ENCODE results near the gene CATSPERZ. TPM values are rescaled to one million over a fixed set of nuclear protein-coding genes. Genes with fewer than 3 reads are reported as not detected.
"Not testable (repeated sequence)": the region's sequence is repeated elsewhere in the genome, so short reads cannot be mapped to it uniquely, and the experiment has no call there.

CATSPERZ gene
- total RNA-seq, 2 donors from 2014 or later: not detected

DNA sequence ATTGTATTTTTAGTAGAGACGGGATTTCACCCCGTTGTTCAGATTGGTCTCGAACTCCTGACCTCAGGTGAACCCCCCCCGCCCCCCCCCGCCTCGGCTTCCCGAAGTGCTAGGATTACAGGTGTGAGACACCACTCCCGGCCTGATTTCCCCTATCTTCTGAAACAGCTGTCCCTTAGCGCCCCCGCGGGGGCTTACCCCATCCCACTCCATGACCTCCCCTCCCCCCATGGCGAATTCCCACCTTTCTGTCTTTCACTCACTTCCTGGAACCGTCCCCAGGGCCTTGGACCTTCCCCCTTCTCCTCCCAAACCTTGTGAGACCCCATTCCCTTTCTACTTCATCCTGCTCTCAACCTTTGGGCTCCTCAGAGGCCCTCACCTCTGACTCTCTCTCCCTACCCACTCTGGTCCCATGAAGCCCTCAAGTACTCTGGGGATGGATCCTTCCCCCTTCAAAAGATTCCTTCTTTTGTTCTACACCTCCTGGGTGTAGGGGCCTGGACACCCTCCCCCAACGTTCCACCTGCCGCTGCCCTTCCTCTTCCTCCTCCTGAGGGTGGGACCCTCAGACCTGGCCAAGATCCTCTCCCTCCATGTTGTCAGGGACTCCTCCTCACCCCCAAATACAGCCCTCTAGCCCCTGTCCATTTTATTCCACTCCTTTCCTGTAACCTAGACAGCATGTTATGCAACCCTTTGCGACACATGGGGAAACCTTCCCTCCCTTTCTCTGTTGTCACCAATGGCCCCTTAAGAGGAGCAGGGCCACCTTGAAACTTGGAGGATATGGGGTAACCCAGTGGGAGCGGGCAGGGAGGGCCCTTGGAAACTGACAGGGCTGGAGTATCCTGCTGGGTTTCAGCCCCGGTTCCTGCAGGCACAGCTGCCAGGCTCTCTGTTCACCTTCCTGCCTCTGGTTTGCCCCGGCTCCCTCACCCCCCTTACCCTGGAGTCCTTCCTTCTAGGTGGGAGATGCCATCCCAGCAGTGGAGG lies 18.9 kb downstream of the CATSPERZ start:
- ATAC-seq: no peak
- Mint-ChIP-seq H3K4me1 (peaks cover 29% of the 10 kb centered on the region), H3K27me3 (no peaks in the 10 kb centered on the region), H3K4me3 (peak overlapping the region; percentile 96), H3K36me3 (ENCODE audit: low read depth) (peaks cover 6% of the 10 kb centered on the region), H3K27ac (peak overlapping the region; percentile 98)
- no peaks in the 10 kb centered on the region for H3K9me3 ChIP-seq (ENCODE audit: control insufficient read depth, low read length, poor library complexity, severe bottlenecking)
- no peak for DNase-seq

DNA sequence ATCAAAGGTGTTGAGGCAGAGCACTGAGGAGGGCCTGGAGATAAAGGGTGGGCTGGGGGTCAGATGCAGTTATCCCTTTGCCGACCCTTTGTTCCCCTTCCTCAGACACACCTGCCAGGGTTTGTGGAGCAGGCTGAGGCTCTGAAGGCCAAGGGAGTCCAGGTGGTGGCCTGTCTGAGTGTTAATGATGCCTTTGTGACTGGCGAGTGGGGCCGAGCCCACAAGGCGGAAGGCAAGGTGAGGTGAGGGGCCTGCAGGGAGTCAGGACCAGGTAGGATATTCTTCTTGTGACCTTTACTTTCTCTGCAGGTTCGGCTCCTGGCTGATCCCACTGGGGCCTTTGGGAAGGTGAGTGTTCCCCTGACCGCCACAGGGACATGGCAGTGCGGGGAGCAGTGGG lies 20.4 kb downstream of the CATSPERZ start:
- Mint-ChIP-seq H3K4me3 (no peak overlapping the region), H3K36me3 (ENCODE audit: low read depth) (peaks cover 6% of the 10 kb centered on the region), H3K4me1 (peaks cover 29% of the 10 kb centered on the region), H3K27me3 (no peaks in the 10 kb centered on the region), H3K27ac (no peak overlapping the region)
- ATAC-seq: no peak
- DNase-seq: no peak
- H3K9me3 ChIP-seq (ENCODE audit: control insufficient read depth, low read length, poor library complexity, severe bottlenecking): no peaks in the 10 kb centered on the region

DNA sequence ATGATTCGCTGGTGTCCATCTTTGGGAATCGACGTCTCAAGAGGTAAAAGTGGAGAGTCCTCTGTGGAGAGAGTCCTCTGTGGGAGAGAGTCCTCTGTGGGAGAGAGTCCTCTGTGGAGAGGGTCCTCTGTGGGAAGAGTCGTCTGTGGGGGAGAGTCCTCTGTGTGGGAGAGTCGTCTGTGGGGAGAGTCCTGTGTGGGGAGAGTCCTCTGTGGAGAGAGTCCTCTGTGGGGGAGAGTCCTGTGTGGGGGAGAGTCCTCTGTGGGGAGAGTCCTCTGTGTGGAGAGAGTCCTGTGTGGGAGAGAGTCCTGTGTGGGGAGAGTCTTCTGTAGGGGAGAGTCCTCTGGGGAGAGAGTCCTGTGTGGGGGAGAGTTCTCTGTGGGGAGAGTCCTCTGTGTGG lies 20.9 kb downstream of the CATSPERZ start:
- peaks cover 6% of the 10 kb centered on the region for H3K36me3 Mint-ChIP-seq (ENCODE audit: low read depth)
- H3K27me3 Mint-ChIP-seq: no peaks in the 10 kb centered on the region
- no peak for ATAC-seq
- no peak overlapping the region for H3K27ac Mint-ChIP-seq
- peak overlapping the region; percentile 43 for H3K4me3 Mint-ChIP-seq
- no peak for DNase-seq
- no peaks in the 10 kb centered on the region for H3K9me3 ChIP-seq (ENCODE audit: control insufficient read depth, low read length, poor library complexity, severe bottlenecking)
- H3K4me1 Mint-ChIP-seq: peaks cover 29% of the 10 kb centered on the region

- ATAC-seq: no peak
- H3K27me3 Mint-ChIP-seq: no peaks in the 10 kb centered on the region
- peaks cover 6% of the 10 kb centered on the region for H3K36me3 Mint-ChIP-seq (ENCODE audit: low read depth)
- H3K9me3 ChIP-seq (ENCODE audit: control insufficient read depth, low read length, poor library complexity, severe bottlenecking): no peaks in the 10 kb centered on the region
- peaks cover 27% of the 10 kb centered on the region for H3K4me1 Mint-ChIP-seq
- no peak overlapping the region for H3K27ac Mint-ChIP-seq
- no peak for DNase-seq
- H3K4me3 Mint-ChIP-seq: no peak overlapping the region
Observed at GRCh38 chr11:64321533-64321932, 21.4 kb downstream of the CATSPERZ start.

- no peak for DNase-seq
- peaks cover 19% of the 10 kb centered on the region for H3K4me1 Mint-ChIP-seq
- H3K27ac Mint-ChIP-seq: no peak overlapping the region
- ATAC-seq: no peak
- H3K9me3 ChIP-seq (ENCODE audit: control insufficient read depth, low read length, poor library complexity, severe bottlenecking): no peaks in the 10 kb centered on the region
- no peak overlapping the region for H3K4me3 Mint-ChIP-seq
- H3K36me3 Mint-ChIP-seq (ENCODE audit: low read depth): peaks cover 6% of the 10 kb centered on the region
- H3K27me3 Mint-ChIP-seq: no peaks in the 10 kb centered on the region
Observed at GRCh38 chr11:64322925-64323260, 22.7 kb downstream of the CATSPERZ start.

- no peak overlapping the region for H3K27ac Mint-ChIP-seq
- H3K4me1 Mint-ChIP-seq: peaks cover 16% of the 10 kb centered on the region
- no peaks in the 10 kb centered on the region for H3K27me3 Mint-ChIP-seq
- no peak for DNase-seq
- ATAC-seq: no peak
- no peaks in the 10 kb centered on the region for H3K9me3 ChIP-seq (ENCODE audit: control insufficient read depth, low read length, poor library complexity, severe bottlenecking)
- no peak overlapping the region for H3K4me3 Mint-ChIP-seq
- peaks cover 6% of the 10 kb centered on the region for H3K36me3 Mint-ChIP-seq (ENCODE audit: low read depth)
Observed at GRCh38 chr11:64323373-64323772, 23.2 kb downstream of the CATSPERZ start.

GRCh38 chr11:64323984-64324383 lies 23.8 kb downstream of the CATSPERZ start:
- not testable (repeated sequence) for H3K27me3 Mint-ChIP-seq; H3K36me3 Mint-ChIP-seq (ENCODE audit: low read depth); H3K4me3 Mint-ChIP-seq; H3K9me3 ChIP-seq (ENCODE audit: control insufficient read depth, low read length, poor library complexity, severe bottlenecking); DNase-seq; ATAC-seq
- H3K4me1 Mint-ChIP-seq: peaks cover 13% of the 10 kb centered on the region
- peak overlapping the region; percentile 62 for H3K27ac Mint-ChIP-seq

DNA sequence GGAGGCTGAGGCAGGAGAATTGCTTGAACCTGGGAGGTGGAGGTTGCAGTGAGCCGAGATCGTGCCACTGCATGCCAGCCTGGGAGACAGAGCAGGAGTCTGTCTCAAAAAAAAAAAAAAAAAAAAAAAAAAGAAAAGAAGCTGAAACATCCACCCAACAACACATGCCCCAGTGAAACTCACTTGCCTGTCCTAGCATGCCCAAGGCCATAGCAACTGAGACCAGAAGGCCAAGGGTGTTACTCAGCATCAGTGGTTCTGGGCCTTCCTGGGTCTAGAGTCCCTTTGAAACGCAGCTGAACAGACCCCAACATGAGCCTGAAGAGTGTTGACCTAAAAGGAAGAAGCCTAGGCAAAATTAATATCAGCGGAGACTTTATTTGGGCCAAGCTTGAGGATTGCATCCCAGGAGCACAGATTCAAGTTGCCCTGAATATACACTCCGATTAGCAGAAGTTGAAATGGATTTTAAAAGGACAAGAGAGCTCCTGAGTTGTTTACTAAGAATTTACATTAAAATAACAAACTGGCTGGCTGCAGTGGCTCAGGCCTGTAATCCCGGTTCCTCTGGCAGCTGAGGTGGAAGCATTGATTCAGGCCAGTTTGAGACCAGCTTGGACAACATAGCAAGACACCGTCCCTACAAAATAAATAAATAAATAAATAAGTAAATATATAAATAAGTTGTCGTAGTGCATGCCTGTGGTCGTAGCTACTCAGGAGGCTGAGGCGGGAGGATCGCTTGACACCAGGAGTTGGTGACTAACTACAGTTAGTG lies 24.7 kb downstream of the CATSPERZ start:
- ATAC-seq: no peak
- Mint-ChIP-seq H3K4me1 (peaks cover 6% of the 10 kb centered on the region), H3K4me3 (no peak overlapping the region), H3K36me3 (ENCODE audit: low read depth) (peaks cover 6% of the 10 kb centered on the region), H3K27me3 (no peaks in the 10 kb centered on the region), H3K27ac (peak overlapping the region; percentile 62)
- H3K9me3 ChIP-seq (ENCODE audit: control insufficient read depth, low read length, poor library complexity, severe bottlenecking): no peaks in the 10 kb centered on the region
- DNase-seq: no peak

- Mint-ChIP-seq H3K4me3 (no peak overlapping the region), H3K36me3 (ENCODE audit: low read depth) (no peaks in the 10 kb centered on the region), H3K4me1 (peaks cover 9% of the 10 kb centered on the region), H3K27me3 (no peaks in the 10 kb centered on the region), H3K27ac (no peak overlapping the region)
- ATAC-seq (no peak), DNase-seq (no peak)
- H3K9me3 ChIP-seq (ENCODE audit: control insufficient read depth, low read length, poor library complexity, severe bottlenecking): no peaks in the 10 kb centered on the region
Observed at GRCh38 chr11:64327375-64327774, 27.2 kb downstream of the CATSPERZ start.

- no peak overlapping the region for H3K4me3 Mint-ChIP-seq
- H3K36me3 Mint-ChIP-seq (ENCODE audit: low read depth): no peaks in the 10 kb centered on the region
- H3K27me3 Mint-ChIP-seq: no peaks in the 10 kb centered on the region
- DNase-seq (no peak), ATAC-seq (no peak)
- H3K27ac Mint-ChIP-seq: no peak overlapping the region
- peaks cover 9% of the 10 kb centered on the region for H3K4me1 Mint-ChIP-seq
- no peaks in the 10 kb centered on the region for H3K9me3 ChIP-seq (ENCODE audit: control insufficient read depth, low read length, poor library complexity, severe bottlenecking)
Observed at GRCh38 chr11:64327993-64328392, 27.8 kb downstream of the CATSPERZ start.

DNA sequence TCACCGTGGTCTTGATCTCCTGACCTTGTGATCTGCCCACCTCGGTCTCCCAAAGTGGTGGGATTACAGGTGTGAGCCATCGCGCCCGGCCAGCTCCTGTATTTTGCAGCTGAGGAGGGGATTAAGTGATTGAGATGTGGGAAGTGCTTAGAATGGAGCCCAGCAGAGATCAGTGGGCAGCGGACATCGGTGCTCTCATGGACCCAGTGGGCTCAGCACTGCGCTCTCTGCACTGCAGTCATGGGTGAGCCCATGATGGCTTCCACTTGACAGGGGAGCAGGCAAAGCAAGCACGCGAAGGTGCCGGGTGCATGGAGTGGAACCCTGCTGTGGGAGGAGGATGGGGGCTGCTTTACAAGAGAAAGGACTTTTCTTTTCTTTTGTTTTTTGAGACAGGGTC lies 30.7 kb downstream of the CATSPERZ start:
- Mint-ChIP-seq H3K27me3 (no peaks in the 10 kb centered on the region), H3K36me3 (ENCODE audit: low read depth) (no peaks in the 10 kb centered on the region), H3K27ac (no peak overlapping the region), H3K4me3 (no peak overlapping the region), H3K4me1 (peaks cover 12% of the 10 kb centered on the region)
- DNase-seq: no peak
- ATAC-seq: no peak
- H3K9me3 ChIP-seq (ENCODE audit: control insufficient read depth, low read length, poor library complexity, severe bottlenecking): no peaks in the 10 kb centered on the region

DNA sequence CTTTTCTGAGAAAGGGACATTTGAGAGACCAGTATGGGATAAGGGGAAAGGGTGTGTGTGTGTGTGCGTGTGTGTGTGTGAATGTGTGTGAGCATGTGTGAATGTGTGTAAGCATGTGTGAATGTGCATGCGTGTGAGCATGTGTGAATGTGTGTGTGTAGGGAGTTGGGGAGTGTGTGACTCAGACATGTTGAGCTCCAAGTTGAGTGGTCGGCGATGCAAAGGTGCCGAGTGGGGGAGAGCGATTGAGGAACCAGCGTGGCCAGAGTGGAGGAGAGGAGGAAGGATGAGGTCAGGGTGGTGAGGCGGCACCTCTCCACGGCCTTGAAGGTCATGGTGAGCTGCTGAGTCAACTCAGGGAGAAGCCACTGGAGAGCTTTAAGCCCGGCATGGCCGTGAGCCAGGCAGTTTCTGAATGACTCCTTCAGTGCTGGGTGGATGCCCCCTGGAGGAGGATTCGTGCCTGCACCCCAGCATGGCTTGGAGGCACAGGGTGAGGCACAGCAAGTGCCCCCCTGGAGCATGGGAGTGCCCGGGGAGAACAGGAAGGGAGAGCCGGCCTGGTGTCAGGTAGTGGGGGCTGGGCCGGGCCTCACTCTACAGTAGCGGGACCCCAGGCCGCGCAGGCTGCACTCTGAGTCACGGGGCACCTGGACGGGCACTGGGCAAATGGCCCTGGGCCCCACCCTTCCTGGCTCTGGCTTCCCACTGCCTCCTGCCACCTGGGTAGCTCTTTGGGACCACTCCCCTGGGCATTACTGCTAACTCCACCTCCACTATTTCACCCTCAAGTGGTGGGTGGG lies 31.6 kb downstream of the CATSPERZ start:
- ATAC-seq (peak; percentile 91), DNase-seq (peak; percentile 34 to 53 (median 43))
- Mint-ChIP-seq H3K4me3 (peak overlapping the region; percentile 83), H3K4me1 (peaks cover 12% of the 10 kb centered on the region), H3K36me3 (ENCODE audit: low read depth) (no peaks in the 10 kb centered on the region), H3K27me3 (no peaks in the 10 kb centered on the region), H3K27ac (peak overlapping the region; percentile 83)
- H3K9me3 ChIP-seq (ENCODE audit: control insufficient read depth, low read length, poor library complexity, severe bottlenecking): no peaks in the 10 kb centered on the region

DNA sequence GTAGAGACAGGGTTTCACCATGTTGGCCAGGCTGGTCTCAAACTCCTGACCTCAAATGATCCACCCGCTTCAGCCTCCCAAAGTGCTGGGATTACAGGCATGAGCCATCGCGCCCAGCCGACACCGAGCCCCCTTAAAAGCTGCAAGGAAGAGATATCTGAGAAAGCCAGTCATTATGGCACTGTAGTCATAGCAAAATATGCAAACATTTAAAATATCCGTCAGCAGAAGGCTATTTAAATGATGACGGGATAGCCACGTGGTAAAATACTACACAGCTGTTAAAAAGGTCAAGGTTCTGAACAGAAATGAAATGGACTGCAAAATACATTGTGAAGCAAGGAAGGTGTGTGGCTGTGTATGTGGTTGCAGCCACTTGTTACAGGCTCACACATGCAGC lies 33.4 kb downstream of the CATSPERZ start:
- no peak for DNase-seq
- H3K36me3 Mint-ChIP-seq (ENCODE audit: low read depth): no peaks in the 10 kb centered on the region
- H3K9me3 ChIP-seq (ENCODE audit: control insufficient read depth, low read length, poor library complexity, severe bottlenecking): no peaks in the 10 kb centered on the region
- ATAC-seq: no peak
- H3K27ac Mint-ChIP-seq: no peak overlapping the region
- H3K4me3 Mint-ChIP-seq: no peak overlapping the region
- H3K4me1 Mint-ChIP-seq: peaks cover 12% of the 10 kb centered on the region
- H3K27me3 Mint-ChIP-seq: no peaks in the 10 kb centered on the region

Measured in T-helper 17 cell (primary cell).